ENCODE data around the gene PER1.

Gene PER1

DNA sequence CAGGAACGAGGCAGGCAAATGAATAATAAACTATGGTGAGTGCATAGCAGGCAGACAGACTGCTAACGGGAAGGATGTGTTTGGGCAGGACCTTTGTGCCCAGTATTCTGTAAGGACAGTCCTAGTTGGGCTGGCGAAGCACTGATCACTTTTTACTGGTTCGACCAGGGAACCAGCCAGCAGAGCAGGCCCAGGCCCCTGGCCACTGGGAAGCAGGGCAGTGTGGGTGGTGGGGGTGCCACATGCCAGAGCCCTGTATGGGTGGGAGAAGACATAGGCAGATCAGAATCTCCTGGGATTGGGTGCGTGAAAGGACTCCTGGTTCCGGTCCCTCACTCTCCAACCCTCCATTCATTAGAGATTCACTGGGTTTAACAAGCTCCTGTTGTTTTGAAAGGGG, 14.5 kb upstream of the PER1 start:
- no peak for DNase-seq

DNA sequence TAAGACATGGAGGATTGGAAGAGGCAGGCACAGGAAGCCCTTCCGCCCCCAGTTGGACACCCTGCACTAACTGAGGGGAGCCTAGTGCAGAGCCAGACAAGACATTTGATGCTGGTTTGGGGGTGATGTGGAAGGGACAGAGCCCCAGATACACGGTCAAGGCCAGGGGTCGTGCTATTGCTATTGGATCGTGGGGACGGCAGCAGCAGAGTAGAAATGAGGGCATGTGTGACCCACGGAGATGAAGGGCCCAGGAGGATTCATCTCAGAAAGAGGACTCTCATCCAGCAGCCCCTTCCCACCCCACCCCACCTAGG, 12.6 kb upstream of the PER1 start:
- DNase-seq, result no peak

DNA sequence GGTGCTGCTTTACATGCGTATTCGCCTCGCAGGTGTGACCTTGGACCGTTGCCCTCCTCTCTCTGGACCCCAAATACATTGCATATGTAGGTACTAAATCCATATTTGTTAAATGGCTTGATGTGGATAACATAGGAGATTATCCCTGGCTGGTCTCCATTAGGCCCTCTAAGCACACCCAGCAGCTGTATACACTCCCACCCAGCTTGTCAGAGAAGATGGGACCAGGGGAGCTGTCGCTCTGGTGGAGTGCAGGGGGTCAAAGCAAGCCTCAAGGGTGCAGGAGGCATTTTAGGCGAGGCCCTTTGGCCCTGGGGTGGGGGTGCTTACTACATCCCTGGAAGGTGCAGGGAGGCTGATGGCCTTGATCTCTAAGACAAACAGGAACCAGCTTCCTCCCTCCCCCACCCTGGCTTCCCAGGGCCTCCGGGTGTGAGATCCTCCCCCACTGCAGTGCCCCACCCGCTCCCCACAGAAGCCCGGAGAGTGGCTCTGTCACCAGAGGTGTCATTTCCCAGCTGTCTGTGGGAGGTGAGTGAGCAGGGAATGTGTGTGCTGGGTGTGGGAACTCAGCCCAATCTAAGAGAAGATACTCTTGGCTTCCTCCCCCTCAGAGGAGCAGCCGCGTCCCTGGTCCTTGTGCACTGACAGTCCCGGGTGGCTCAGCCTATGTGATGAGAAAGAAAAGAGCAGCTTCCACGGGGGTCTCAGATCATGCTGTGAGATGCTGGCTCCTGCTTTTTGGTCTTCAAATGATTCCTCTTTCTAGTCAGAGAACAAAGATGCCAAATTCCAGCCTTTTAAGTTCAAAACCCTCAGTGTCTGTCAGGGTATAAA, 12.0 kb upstream of the PER1 start:
- peak; percentile 87 to 94 (median 91) for DNase-seq

DNA sequence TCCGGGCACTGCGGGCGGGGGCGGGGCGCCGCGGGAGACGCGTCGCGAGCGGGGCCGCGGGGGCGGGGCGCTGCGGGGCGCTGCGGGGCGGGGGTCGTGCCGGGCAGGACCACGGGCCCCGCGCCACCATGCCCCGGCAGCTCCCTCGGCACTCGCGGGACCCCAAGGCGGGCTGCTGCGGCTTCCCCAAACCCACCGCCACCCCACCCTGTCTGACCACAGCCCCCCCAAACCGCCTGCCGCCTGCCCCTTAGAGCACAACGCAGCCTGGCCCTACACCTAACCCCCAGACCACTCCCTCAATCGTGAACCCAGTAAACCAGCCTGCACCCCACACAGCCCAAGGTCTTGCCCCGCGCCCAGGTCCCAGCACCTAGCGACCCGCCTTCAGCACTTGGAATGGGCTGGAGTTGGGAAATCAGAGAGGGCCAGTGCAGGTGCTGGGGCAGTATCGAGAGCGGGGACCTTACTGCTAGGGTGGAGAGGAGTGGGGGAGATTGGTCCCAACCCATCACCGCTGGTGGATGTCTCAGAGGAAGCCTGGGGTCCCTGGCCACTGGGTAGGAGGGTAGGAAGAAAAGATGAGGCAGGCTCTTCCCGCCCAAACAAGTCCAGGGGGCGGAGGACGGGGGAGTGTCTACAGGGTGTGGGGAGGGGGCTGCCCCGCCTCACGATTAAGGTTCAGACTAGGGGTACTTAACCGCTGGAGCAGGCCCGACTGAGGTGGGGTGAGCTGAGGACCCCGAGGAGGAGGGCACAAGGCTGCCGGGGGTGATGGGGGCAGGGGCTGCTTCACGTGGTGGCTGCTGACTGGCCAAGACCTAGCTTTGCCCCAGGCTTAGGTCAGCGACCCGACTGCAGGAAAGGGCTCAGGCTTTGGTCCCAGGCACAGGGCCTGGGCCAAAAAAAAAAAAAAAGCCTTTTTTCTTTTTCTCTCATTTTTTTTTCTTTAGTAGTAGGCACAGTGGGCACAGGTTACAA, 11.1 kb upstream of the PER1 start:
- no peak for DNase-seq

- DNase-seq, result peak; percentile 77 to 93 (median 88)
Observed at GRCh38 chr17:8162233-8162996, 10.2 kb upstream of the PER1 start, which contains the start of gene VAMP2. Gene VAMP2 (minus strand): TSS chr17:8162948. CDS start chr17:8162879, 69 bp downstream.

GRCh38 chr17:8161289-8162232, 9.4 kb upstream of the PER1 start:
- no peak for DNase-seq

DNA sequence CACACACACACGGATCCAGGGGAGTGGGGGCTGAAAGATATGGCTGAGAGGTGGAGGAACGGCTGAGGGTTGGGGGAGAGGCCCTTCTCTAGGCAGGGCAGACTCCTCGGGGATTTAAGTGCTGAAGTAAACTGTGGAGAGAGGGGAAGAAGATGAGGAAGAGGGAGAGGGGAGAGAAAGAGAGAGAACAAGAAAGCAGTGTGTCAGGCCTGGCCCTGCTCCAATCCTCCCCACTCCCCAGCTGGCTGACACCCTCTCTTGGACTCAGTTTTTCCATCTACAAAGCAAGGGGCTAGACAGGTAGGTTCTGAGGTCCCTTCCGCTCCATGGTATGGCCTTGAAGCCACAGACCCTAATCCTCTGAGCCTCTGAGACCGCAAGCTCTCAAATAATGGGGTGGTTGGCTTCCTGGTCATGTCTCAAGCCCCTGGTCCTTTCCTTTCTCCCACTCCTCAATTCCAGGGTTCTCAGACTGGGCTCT, 8.6 kb upstream of the PER1 start:
- DNase-seq, result no peak

DNA sequence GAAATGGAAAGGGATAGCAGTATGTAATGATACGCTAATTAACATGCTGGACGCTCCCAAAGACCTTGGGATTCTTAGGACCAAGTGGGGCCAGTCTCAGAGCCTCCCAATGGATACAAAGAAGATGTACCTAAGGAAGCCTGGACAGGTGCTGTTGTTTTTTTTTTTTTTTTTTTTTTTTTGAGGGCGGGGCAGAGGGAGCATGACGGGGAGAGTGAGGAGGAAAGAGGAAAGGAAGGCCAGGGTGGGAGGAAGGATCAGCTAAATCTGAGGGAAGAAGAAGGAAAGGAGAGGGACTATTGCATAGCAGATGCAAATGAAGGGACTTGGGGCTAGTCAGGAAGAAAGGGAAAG, 8.0 kb upstream of the PER1 start:
- DNase-seq, result no peak

- no peak for DNase-seq
Observed at GRCh38 chr17:8159459-8160223, 7.4 kb upstream of the PER1 start.

GRCh38 chr17:8159032-8159400, 6.8 kb upstream of the PER1 start:
- no peak for DNase-seq

DNA sequence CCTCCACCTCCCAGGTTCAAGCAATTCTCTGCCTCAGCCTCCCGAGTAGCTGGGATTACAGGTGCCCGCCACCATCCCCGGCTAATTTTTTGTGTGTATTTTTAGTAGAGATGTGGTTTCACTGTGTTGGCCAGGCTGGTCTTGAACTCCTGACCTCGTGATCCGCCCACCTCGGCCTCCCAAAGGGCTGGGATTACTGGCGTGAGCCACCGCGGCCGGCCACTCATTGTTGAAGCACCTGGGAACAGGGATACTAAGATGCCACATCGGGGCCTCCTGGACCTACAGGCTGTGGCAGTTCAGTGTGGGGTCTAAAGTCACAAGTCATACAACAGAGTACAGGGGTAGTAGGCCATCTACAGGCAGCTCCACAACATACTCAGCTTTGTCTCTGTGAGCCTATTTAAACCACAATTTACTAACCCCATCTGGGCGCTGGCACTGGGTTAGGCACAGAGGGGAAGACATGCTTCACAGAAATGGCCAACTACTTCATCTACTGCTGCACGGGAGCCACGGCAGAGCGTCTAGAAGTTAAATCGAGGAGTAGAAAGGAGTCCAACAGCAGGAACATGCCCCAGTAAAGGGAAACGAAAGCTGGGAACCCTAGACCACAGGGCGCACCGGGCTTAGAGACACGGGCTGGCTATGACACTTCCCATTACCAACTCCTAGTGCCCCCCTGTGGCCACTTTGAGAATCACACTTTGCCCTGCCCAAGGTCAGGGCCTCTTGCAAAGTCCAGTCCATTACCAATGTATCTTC, 6.2 kb upstream of the PER1 start:
- peak; percentile 96 to 99 (median 96) for DNase-seq

GRCh38 chr17:8156246-8156992, 4.2 kb upstream of the PER1 start:
- peak; percentile 100 for DNase-seq

DNA sequence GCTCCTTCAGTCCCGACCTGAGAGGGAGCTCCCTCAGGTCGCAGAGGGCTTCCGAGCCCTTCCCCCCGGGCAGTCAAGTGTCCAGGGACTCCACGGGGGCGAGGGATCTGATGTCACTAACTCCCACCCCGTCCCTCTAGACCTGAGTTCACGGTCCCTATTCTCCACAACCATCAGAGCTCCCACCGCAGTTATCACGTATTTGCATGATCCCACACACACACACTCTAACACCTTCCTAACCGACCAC, 3.7 kb upstream of the PER1 start:
- peak in 1 of 4 experiments; percentile 46 for DNase-seq

DNA sequence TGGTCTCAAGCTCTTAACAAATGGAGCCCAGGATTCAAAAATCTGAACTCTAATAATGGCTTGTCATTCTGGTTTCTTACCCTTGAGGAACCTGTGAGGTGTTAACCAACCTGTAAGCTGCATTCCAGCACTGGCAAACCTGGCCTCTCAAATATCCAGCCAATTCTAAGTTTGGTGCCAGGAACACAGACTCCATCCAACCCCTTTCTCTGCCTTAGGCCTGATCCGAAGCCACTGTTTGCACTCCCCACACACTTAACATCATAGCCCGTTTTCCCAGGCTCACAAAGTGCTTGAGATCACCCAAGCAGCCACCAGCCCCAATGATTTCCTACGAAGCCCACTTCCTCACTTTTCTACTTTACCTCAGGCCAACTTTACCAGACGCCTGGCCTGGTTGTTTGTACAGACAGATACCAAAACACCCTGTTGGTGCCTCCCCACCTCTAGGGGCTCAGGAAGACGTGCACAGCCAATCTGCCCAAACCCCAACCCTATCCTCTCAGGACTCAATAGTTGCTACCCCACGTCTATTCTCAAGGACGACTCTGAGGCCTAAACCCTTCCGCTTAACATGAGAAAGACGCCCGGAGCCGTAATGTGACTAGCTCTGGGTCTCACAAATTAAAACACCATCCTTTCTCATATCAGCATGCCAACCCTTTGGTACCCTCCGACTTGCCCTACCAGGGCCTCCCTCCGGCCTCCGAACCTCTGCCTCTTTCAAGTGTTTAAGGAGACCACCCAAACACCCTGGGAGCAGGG, 3.2 kb upstream of the PER1 start:
- no peak for DNase-seq

- no peak for DNase-seq
Observed at GRCh38 chr17:8154608-8155155, 2.5 kb upstream of the PER1 start.

DNA sequence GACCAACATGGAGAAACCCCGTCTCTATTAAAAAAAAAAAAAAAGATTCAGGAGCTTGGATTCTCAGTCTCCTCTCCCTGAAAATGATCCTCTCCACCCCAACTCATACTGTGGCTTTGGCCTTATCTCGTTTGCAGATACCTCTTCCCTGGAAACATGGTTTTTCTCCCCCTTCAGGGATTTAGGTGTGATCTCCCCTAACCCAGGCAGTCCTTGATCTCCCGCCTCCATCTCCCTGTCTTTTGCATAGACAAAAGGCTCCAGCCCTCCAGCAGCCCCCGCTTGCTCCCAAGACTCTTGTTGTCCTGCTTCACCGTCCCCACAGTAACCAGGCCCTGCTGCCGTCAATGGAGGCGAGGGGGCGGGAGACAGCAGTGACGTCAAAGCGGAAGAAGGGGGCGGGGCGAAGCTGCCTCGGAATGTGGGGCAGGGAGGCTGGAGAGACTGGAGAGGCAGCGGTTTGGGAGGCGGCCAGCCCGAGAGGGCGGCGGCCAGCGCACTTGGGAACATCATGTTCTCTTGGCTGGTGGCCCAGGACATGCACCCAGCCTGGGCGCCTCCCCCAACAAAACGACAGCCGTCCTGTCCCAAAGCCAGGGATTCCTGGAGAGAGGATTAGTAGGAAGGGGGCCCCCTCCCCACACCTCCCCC, 1.9 kb upstream of the PER1 start:
- peak; percentile 98 to 99 (median 99) for DNase-seq

DNA sequence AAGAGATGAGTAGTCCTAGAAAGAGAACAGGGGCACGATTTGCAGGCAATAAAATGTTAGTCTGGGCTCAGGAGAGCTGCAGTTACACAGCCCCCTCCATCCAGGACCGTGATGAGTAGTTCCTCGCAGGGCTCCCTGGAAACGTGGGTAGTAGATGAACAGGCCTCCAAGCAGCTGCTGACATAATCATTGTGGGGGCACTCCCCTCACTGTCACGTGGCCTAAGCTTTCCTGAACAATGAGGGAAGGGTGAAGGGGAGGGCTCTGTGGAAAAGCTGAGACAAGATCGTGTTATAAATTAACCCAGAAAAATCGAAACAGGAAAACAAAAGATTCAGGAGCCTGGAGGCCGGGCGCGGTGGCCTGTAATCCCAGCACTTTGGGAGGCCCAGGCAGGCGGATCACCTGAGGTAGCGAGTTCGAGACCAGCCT, 1.3 kb upstream of the PER1 start:
- DNase-seq, result peak; percentile 94 to 98 (median 95)

GRCh38 chr17:8153031-8153451, 837 bp upstream of the PER1 start:
- DNase-seq, result no peak
